ENCODE data around the gene DDX50. TPM values are rescaled to one million over a fixed set of nuclear protein-coding genes. Genes with fewer than 3 reads are reported as not detected.
A peak's percentile ranks its signal among the peaks of the same experiment; 100 is the strongest.

DDX50 gene
- polyA plus RNA-seq, 1 experiment: 23.1 TPM

- ChIA-PET CTCF (interaction anchor here (1.1 to 1.8 kb wide), 2 partner anchors 106 to 108 kb away, joined by 3 to 6 read pairs; no protein-coding TSS in a partner anchor), POLR2A (no interaction called here)
- peak within 1 kb of the TSS; percentile 75 for H3K4me3 ChIP-seq (ENCODE audit: low read depth, low read length)
- peak; percentile 93 for DNase-seq (ENCODE audit: low read depth)
- no peaks in the 10 kb centered on the region for H3K27me3 ChIP-seq (ENCODE audit: control insufficient read depth, insufficient read depth, low read length)
- H3K36me3 ChIP-seq (ENCODE audit: control insufficient read depth, insufficient read depth, low read length): no peaks in the 10 kb centered on the region; the same call in 1 of the 2 replicates
- TF ChIP-seq CTCF (IDR thresholded peaks at IDR 0.05; ENCODE audit: insufficient read depth, low read depth, low read length): peak; percentile 75
These were observed 87.6 kb downstream of the DDX50 start, which contains the start of gene KIFBP for GRCh38 chr10:68988530-68989316. Gene KIFBP, plus strand, starts transcription at chr10:68988803. Its CDS starts 30 bp downstream, at chr10:68988833.

DNA sequence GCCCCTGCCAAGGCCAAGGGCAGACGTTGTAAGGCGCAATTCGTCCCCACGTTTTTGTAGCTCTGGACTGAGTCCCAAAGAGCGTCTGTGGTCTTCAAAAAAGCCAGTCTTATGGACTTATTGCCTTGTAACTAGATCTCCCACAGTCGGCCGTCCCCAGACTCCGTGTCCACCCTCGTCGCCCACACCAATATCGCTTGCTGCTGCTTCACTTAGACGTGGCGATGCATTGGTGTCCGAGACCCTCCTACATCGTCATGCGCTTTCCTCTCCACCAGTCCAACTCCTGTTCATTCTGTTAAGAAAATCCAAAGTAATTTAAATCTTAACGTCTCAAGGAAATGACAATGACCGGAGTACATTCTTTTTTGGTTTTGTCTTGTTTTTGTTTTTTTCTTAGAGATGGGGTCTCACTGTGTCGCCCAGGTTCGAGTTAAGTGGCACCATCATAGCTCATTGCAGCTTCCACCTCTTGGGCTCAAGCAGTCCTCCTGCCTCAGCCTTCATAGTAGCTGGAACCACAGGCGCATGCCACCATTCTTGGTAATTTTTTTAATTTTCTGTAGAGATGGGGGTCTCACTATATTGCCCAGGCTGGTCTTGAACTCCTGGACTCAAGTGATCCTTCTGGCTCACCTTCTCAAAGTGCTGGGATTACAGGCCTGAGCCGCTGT lies 88.3 kb downstream of the DDX50 start:
- no peak for TF ChIP-seq CTCF (IDR thresholded peaks at IDR 0.05; ENCODE audit: insufficient read depth, low read depth, low read length)
- no peak for DNase-seq (ENCODE audit: low read depth)
- CTCF ChIA-PET: interaction anchor here (1.1 to 1.8 kb wide), 2 partner anchors 105 to 107 kb away, joined by 3 to 6 read pairs; no protein-coding TSS in a partner anchor
- POLR2A ChIA-PET: no interaction called here
- H3K27me3 ChIP-seq (ENCODE audit: control insufficient read depth, insufficient read depth, low read length): no peaks in the 10 kb centered on the region
- no peaks in the 10 kb centered on the region for H3K36me3 ChIP-seq (ENCODE audit: control insufficient read depth, insufficient read depth, low read length)
- peak overlapping the region; percentile 75 for H3K4me3 ChIP-seq (ENCODE audit: low read depth, low read length)

- ChIA-PET CTCF (interaction anchor here (0.9 to 1.7 kb wide), 3 partner anchors 8 to 101 kb away, joined by 3 to 7 read pairs (median 3); no protein-coding TSS in a partner anchor), POLR2A (no interaction called here)
These were observed 91.7 kb downstream of the DDX50 start for GRCh38 chr10:68992636-68993440.

More at GRCh38 chr10:68992636-68993440, 91.7 kb downstream of the DDX50 start:
- no peaks in the 10 kb centered on the region for H3K27me3 ChIP-seq (ENCODE audit: control insufficient read depth, insufficient read depth, low read length)
- no peaks in the 10 kb centered on the region for H3K36me3 ChIP-seq (ENCODE audit: control insufficient read depth, insufficient read depth, low read length)
- TF ChIP-seq CTCF (IDR thresholded peaks at IDR 0.05; ENCODE audit: insufficient read depth, low read depth, low read length): no peak
- no peak overlapping the region for H3K4me3 ChIP-seq (ENCODE audit: low read depth, low read length)
- peak; percentile 87 for DNase-seq (ENCODE audit: low read depth)

Small RNA genes lying within 50 kb of the gene (small RNA-seq; reads per million reads assigned to genes)
- not detected for gene RNU6-571P (ENCODE audit: insufficient read length, low read depth, low replicate concordance)

Other genes starting within 250 kb of the DDX50 start
- gene CCAR1, start 180.1 kb upstream of the DDX50 start, polyA plus RNA-seq (2011; rRNA removed): 61.4 and 64.2 TPM in 2 replicates
- 0.02 TPM in 1 of 2 replicates, not detected in the other for gene STOX1, start 73.8 kb upstream of the DDX50 start, polyA plus RNA-seq (2011; rRNA removed)
- gene DDX21, start 54.9 kb downstream of the DDX50 start, polyA plus RNA-seq (2011; rRNA removed): 21.9 and 46.2 TPM in 2 replicates
- 27.4 and 36.9 TPM in 2 replicates for gene KIFBP, start 87.5 kb downstream of the DDX50 start, polyA plus RNA-seq (2011; rRNA removed)
- gene SRGN, start 186.8 kb downstream of the DDX50 start, polyA plus RNA-seq (2011; rRNA removed): 83.5 and 127 TPM in 2 replicates
- 7.5 and 18.7 TPM in 2 replicates for gene VPS26A, start 222.9 kb downstream of the DDX50 start, polyA plus RNA-seq (2011; rRNA removed)

Measured in BJ (cell line).